Upper lobe of right lung (tissue), 1 donor: ENCODE data around the gene CCNI. TPM values are rescaled to one million over a fixed set of nuclear protein-coding genes. Genes with fewer than 3 reads are reported as not detected.
A peak's percentile ranks its signal among the peaks of the same experiment; 100 is the strongest.

Experiments
- ATAC-seq: fragments of 200-7000 bp; cut with Tn5 transposase; one replicate; pipeline ENCODE4 v1.9.1; 2020; ENCODE audit warnings: mild to moderate bottlenecking, moderate library complexity
- DNase-seq: peaks from one replicate; pipeline ENCODE4 v3.0.0-alpha.2; 2020
- H3K27ac ChIP-seq: fragments of 200-600 bp; one replicate; pipeline ENCODE4 v1.8.0; 2022
- H3K27me3 ChIP-seq: fragments of 200-600 bp; one replicate; pipeline ENCODE4 v1.8.0; 2022; ENCODE audit warnings: mild to moderate bottlenecking
- H3K36me3 ChIP-seq: fragments of 200-600 bp; one replicate; pipeline ENCODE4 v1.8.0; 2022
- H3K4me1 ChIP-seq: fragments of 200-600 bp; one replicate; pipeline ENCODE4 v1.8.0; 2022
- H3K4me3 ChIP-seq: fragments of 200-600 bp; one replicate; pipeline ENCODE4 v1.8.0; 2022; ENCODE audit warnings: mild to moderate bottlenecking
- H3K9me3 ChIP-seq: fragments of 200-600 bp; one replicate; pipeline ENCODE4 v1.8.0; 2022
- intact Hi-C: fragments of 100-400 bp; cut with DNase I; formaldehyde crosslinking; loops from one replicate; pipeline ENCODE4 v1.11.0; 2022
- long read RNA-seq: library from polyadenylated mRNA; unstranded; transcript quantifications from one replicate; pipeline ENCODE4 v2.0.0, GENCODE V29; 2021
- total RNA-seq: library from RNA; stranded (reverse); fragmentation: NEBNext Ultra II Directional; extraction: Animal tissue kit (Norgen Biotek cat#: 25700); gene quantifications from one replicate; pipeline ENCODE4 v1.2.1, GENCODE V29; 2021
- TF ChIP-seq, protein P1 (sequence below): fragments of 200-600 bp; IDR thresholded peaks from one replicate; pipeline ENCODE4 v1.8.0; 2022; ENCODE audit warnings: antibody characterized with exemption
- donor health status: DM: no; HTN: yes; CAD: no; lungs with severe emphysema.

The CCNI gene
- total RNA-seq: 319 TPM
- long read RNA-seq, transcript CCNI-201 (7 exons, 2,772 nt): major isoform, 356 of 414 reads
- long read RNA-seq, partial matches to known transcripts: 5 of 414 reads
- long read RNA-seq, other reads (novel, unspliced or antisense): 53 of 414 reads

- no peaks in the 10 kb centered on the region for H3K36me3 ChIP-seq
- intact Hi-C loops: no loop called here
- peaks cover 21% of the 10 kb centered on the region for H3K4me1 ChIP-seq
- ATAC-seq: peak; percentile 96
- H3K27ac ChIP-seq: peak within 1 kb of the TSS; percentile 99
- no peaks in the 10 kb centered on the region for H3K9me3 ChIP-seq
- no peaks in the 10 kb centered on the region for H3K27me3 ChIP-seq
- peak; percentile 98 for DNase-seq
- TF ChIP-seq, protein P1, sequence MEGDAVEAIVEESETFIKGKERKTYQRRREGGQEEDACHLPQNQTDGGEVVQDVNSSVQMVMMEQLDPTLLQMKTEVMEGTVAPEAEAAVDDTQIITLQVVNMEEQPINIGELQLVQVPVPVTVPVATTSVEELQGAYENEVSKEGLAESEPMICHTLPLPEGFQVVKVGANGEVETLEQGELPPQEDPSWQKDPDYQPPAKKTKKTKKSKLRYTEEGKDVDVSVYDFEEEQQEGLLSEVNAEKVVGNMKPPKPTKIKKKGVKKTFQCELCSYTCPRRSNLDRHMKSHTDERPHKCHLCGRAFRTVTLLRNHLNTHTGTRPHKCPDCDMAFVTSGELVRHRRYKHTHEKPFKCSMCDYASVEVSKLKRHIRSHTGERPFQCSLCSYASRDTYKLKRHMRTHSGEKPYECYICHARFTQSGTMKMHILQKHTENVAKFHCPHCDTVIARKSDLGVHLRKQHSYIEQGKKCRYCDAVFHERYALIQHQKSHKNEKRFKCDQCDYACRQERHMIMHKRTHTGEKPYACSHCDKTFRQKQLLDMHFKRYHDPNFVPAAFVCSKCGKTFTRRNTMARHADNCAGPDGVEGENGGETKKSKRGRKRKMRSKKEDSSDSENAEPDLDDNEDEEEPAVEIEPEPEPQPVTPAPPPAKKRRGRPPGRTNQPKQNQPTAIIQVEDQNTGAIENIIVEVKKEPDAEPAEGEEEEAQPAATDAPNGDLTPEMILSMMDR: no peak
- peak within 1 kb of the TSS; percentile 79 for H3K4me3 ChIP-seq
These were observed at the start of gene CCNI for GRCh38 chr4:77075869-77076799. TSS of gene CCNI (minus strand) at chr4:77075989. CDS start at chr4:77066362, 9,627 bp downstream.

- Histone ChIP-seq H3K36me3 (no peaks in the 10 kb centered on the region), H3K27ac (no peak overlapping the region), H3K27me3 (no peaks in the 10 kb centered on the region), H3K4me3 (no peak overlapping the region), H3K4me1 (no peaks in the 10 kb centered on the region), H3K9me3 (no peaks in the 10 kb centered on the region)
- DNase-seq: no peak
- TF ChIP-seq, protein P1: no peak
- no peak for ATAC-seq
- intact Hi-C loops: no loop called here
These were observed 48.8 kb upstream of the CCNI start for GRCh38 chr4:77124576-77124975.

DNA sequence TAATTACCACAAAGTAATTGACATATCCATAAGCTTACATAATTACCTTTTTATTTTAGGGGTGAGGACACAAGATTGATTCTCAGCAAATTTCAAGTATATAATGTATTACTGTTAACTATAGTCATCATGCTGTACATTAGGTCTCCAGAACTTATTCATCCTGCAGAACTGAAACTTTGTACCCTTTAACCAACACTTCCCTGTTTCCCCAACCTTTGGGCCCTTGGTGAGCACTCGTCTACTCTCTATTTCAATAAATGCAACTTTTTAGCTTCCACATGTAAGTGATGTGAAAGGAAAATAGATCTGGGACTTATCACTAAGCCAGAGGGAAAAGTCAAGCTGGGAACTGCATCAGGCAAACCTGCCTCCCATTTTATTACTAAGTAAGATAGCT lies 47.6 kb upstream of the CCNI start:
- TF ChIP-seq, protein P1: no peak
- Histone ChIP-seq H3K27ac (no peak overlapping the region), H3K36me3 (no peaks in the 10 kb centered on the region), H3K4me3 (no peak overlapping the region), H3K9me3 (no peaks in the 10 kb centered on the region), H3K4me1 (no peaks in the 10 kb centered on the region), H3K27me3 (no peaks in the 10 kb centered on the region)
- intact Hi-C loops: no loop called here
- DNase-seq (no peak), ATAC-seq (no peak)

- H3K4me3 ChIP-seq: no peak overlapping the region
- no peaks in the 10 kb centered on the region for H3K4me1 ChIP-seq
- H3K36me3 ChIP-seq: no peaks in the 10 kb centered on the region
- TF ChIP-seq, protein P1: no peak
- no peak overlapping the region for H3K27ac ChIP-seq
- ATAC-seq (no peak), DNase-seq (no peak)
- H3K27me3 ChIP-seq: no peaks in the 10 kb centered on the region
- intact Hi-C loops: no loop called here
- no peaks in the 10 kb centered on the region for H3K9me3 ChIP-seq
These were observed 46.9 kb upstream of the CCNI start for GRCh38 chr4:77122656-77123055.

DNA sequence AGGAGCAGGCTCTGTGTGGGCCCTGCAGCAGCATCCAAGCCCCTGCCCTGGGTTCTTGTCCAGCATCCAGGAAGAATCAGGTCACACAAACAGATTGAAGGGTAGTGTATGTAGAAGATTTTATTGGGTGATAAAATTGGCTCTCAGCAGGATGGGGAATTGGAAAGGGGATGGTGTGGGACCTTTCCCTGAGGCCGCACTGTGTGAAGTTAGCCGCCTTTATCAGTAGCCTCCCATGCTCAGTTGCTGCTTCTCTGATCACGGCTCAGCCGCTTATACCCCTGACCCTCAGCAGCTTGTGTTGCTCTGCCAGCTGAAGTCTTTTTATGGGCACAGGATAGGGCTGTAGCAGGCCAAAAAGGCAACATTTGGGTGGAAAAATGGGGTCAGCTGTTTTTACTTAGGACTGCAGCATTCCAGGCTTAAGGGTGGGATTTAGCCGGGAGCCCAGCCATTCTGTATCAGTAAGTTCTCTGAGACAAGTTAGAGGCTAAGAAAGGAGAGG lies 46.0 kb upstream of the CCNI start:
- Histone ChIP-seq H3K4me3 (no peak overlapping the region), H3K9me3 (no peaks in the 10 kb centered on the region), H3K4me1 (no peaks in the 10 kb centered on the region), H3K27ac (no peak overlapping the region), H3K27me3 (no peaks in the 10 kb centered on the region), H3K36me3 (no peaks in the 10 kb centered on the region)
- intact Hi-C loops: no loop called here
- DNase-seq (no peak), ATAC-seq (no peak)
- TF ChIP-seq, protein P1: no peak
